ENCODE results near the gene SMOC1. TPM values are rescaled to one million over a fixed set of nuclear protein-coding genes. Genes with fewer than 3 reads are reported as not detected.

The SMOC1 gene
- total RNA-seq, 3 donors from 2014 or later: 1.2 to 2.0 (median 1.7) TPM

- no peak for TF ChIP-seq CTCF (IDR thresholded peaks at IDR 0.05)
- intact Hi-C loops (cut with DNase I, micrococcal nuclease): no loop called here
- H3K4me3 ChIP-seq: no peak overlapping the region
- DNase-seq (no peak), ATAC-seq (no peak)
- H3K4me1 ChIP-seq (ENCODE audit: low read depth): no peaks in the 10 kb centered on the region
- no peaks in the 10 kb centered on the region for H3K36me3 ChIP-seq (ENCODE audit: low read depth)
- H3K9me3 ChIP-seq: no peaks in the 10 kb centered on the region
These were observed 16.1 kb upstream of the SMOC1 start for GRCh38 chr14:69863083-69863482.

- Histone ChIP-seq H3K9me3 (no peaks in the 10 kb centered on the region), H3K4me1 (ENCODE audit: low read depth) (no peaks in the 10 kb centered on the region), H3K36me3 (ENCODE audit: low read depth) (no peaks in the 10 kb centered on the region), H3K4me3 (no peak overlapping the region)
- no peak for ATAC-seq
- no peak for TF ChIP-seq CTCF (IDR thresholded peaks at IDR 0.05)
- intact Hi-C loops (cut with DNase I, micrococcal nuclease): no loop called here
- DNase-seq: no peak
These were observed 13.4 kb upstream of the SMOC1 start for GRCh38 chr14:69865701-69866365.

GRCh38 chr14:69868363-69868963, 10.8 kb upstream of the SMOC1 start:
- no peak for TF ChIP-seq CTCF (IDR thresholded peaks at IDR 0.05)
- ATAC-seq: no peak

GRCh38 chr14:69870613-69871012, 8.6 kb upstream of the SMOC1 start:
- H3K36me3 ChIP-seq (ENCODE audit: low read depth): no peaks in the 10 kb centered on the region
- TF ChIP-seq CTCF (IDR thresholded peaks at IDR 0.05): no peak
- no peaks in the 10 kb centered on the region for H3K9me3 ChIP-seq
- H3K4me3 ChIP-seq: no peak overlapping the region
- intact Hi-C loops (cut with DNase I, micrococcal nuclease): no loop called here
- DNase-seq (no peak), ATAC-seq (no peak)
- H3K4me1 ChIP-seq (ENCODE audit: low read depth): no peaks in the 10 kb centered on the region

More at GRCh38 chr14:69868363-69868963, 10.8 kb upstream of the SMOC1 start:
- intact Hi-C loops (cut with DNase I, micrococcal nuclease): no loop called here
- no peak for DNase-seq
- H3K4me3 ChIP-seq: no peak overlapping the region
- no peaks in the 10 kb centered on the region for H3K36me3 ChIP-seq (ENCODE audit: low read depth)
- H3K9me3 ChIP-seq: no peaks in the 10 kb centered on the region
- H3K4me1 ChIP-seq (ENCODE audit: low read depth): no peaks in the 10 kb centered on the region

GRCh38 chr14:69873877-69874780, 5.1 kb upstream of the SMOC1 start:
- Histone ChIP-seq H3K9me3 (no peaks in the 10 kb centered on the region), H3K4me1 (ENCODE audit: low read depth) (no peaks in the 10 kb centered on the region), H3K36me3 (ENCODE audit: low read depth) (no peaks in the 10 kb centered on the region), H3K4me3 (no peak overlapping the region)
- ATAC-seq: no peak
- no peak for DNase-seq
- no peak for TF ChIP-seq CTCF (IDR thresholded peaks at IDR 0.05)
- intact Hi-C loops (cut with DNase I, micrococcal nuclease): no loop called here

Measured in mucosa of descending colon (tissue), 3 donors.